ENCODE data around the gene PEPD.

The PEPD gene

GRCh38 chr19:33546656-33547055 is 25.1 kb upstream of the PEPD start:
- no peak for DNase-seq

GRCh38 chr19:33545217-33545981 is 23.8 kb upstream of the PEPD start:
- no peak for DNase-seq

- DNase-seq: peak in 1 of 56 donors; percentile 10
These were observed 13.6 kb upstream of the PEPD start for GRCh38 chr19:33535226-33535625.

- DNase-seq: no peak
These were observed 11.4 kb upstream of the PEPD start for GRCh38 chr19:33532859-33533460.

GRCh38 chr19:33530842-33531241 is 9.3 kb upstream of the PEPD start:
- no peak for DNase-seq

- no peak for DNase-seq
These were observed 8.7 kb upstream of the PEPD start for GRCh38 chr19:33530296-33530695.

GRCh38 chr19:33529094-33529676 is 7.6 kb upstream of the PEPD start:
- no peak for DNase-seq

GRCh38 chr19:33528404-33528803 is 6.8 kb upstream of the PEPD start:
- DNase-seq: no peak

GRCh38 chr19:33527125-33527524 is 5.5 kb upstream of the PEPD start:
- no peak for DNase-seq

- no peak for DNase-seq
These were observed 2.6 kb upstream of the PEPD start for GRCh38 chr19:33524024-33524664.

GRCh38 chr19:33523167-33523566 is 1.6 kb upstream of the PEPD start:
- DNase-seq: no peak

- no peak for DNase-seq
These were observed 726 bp upstream of the PEPD start for GRCh38 chr19:33522371-33522662.

GRCh38 chr19:33520844-33521479 is 629 bp downstream of the PEPD start:
- no peak for DNase-seq

GRCh38 chr19:33520048-33520643 is 1.4 kb downstream of the PEPD start:
- DNase-seq: no peak

- no peak for DNase-seq
These were observed 2.2 kb downstream of the PEPD start for GRCh38 chr19:33519416-33519815.

GRCh38 chr19:33518541-33518940 is 3.0 kb downstream of the PEPD start:
- DNase-seq: no peak

GRCh38 chr19:33517922-33518321 is 3.7 kb downstream of the PEPD start:
- DNase-seq: no peak

- DNase-seq: no peak
These were observed 5.7 kb downstream of the PEPD start for GRCh38 chr19:33515921-33516320.

- no peak for DNase-seq
These were observed 6.6 kb downstream of the PEPD start for GRCh38 chr19:33514885-33515551.

- DNase-seq: peak in 1 of 56 donors; percentile 5
These were observed 8.2 kb downstream of the PEPD start for GRCh38 chr19:33513424-33513823.

- DNase-seq: no peak
These were observed 8.9 kb downstream of the PEPD start for GRCh38 chr19:33512580-33513137.

All from amygdala (tissue), 56 donors.